GM23248 (cell line): ENCODE data around the gene GFAP. TPM values are rescaled to one million over a fixed set of nuclear protein-coding genes. Genes with fewer than 3 reads are reported as not detected.

Source experiments
- DNase-seq: peaks from one replicate; pipeline ENCODE4 v3.0.0-alpha.2; 2015
- H2AFZ ChIP-seq: fragments of 200-600 bp; sonication (generic); 2 replicates; pipeline ENCODE4 v1.6.1; 2016; ENCODE audit warnings: antibody characterized with exemption
- H3F3A ChIP-seq: fragments of 200-600 bp; sonication (generic); 2 replicates; pipeline ENCODE4 v1.6.1; 2016; ENCODE audit warnings: mild to moderate bottlenecking, antibody characterized with exemption, mixed run types; ENCODE audit not compliant: insufficient read depth
- H3K27ac ChIP-seq: fragments of 200-600 bp; sonication (generic); 2 replicates; pipeline ENCODE4 v1.5.1; 2016; ENCODE audit warnings: mild to moderate bottlenecking
- H3K27me3 ChIP-seq: fragments of 200-600 bp; sonication (generic); replicated peaks from 2 replicates; pipeline ENCODE4 v1.6.1; 2016; ENCODE audit warnings: mild to moderate bottlenecking; ENCODE audit not compliant: insufficient read depth
- H3K36me3 ChIP-seq: fragments of 200-600 bp; sonication (generic); 2 replicates; pipeline ENCODE4 v1.6.1; 2016; ENCODE audit warnings: low read depth, mild to moderate bottlenecking
- H3K4me1 ChIP-seq: fragments of 200-600 bp; sonication (generic); 2 replicates; pipeline ENCODE4 v1.6.1; 2016; ENCODE audit warnings: mild to moderate bottlenecking; ENCODE audit not compliant: insufficient read depth
- H3K4me2 ChIP-seq: fragments of 200-600 bp; sonication (generic); one replicate; pipeline ENCODE4 v1.6.1; 2016; ENCODE audit warnings: mild to moderate bottlenecking; ENCODE audit not compliant: unreplicated experiment
- H3K4me3 ChIP-seq: fragments of 200-600 bp; sonication (generic); 2 replicates; pipeline ENCODE4 v1.5.1; 2016; ENCODE audit warnings: mild to moderate bottlenecking
- H3K79me2 ChIP-seq: fragments of 200-600 bp; sonication (generic); 2 replicates; pipeline ENCODE4 v1.6.1; 2016; ENCODE audit warnings: mild to moderate bottlenecking; ENCODE audit not compliant: insufficient read depth
- H3K9ac ChIP-seq: fragments of 200-600 bp; sonication (generic); 2 replicates; pipeline ENCODE4 v1.6.1; 2016; ENCODE audit warnings: mild to moderate bottlenecking
- H3K9me2 ChIP-seq: fragments of 200-600 bp; sonication (generic); 2 replicates; pipeline ENCODE4 v1.6.1; 2016; ENCODE audit warnings: mixed run types, mild to moderate bottlenecking, moderate library complexity; ENCODE audit not compliant: insufficient read depth
- H3K9me3 ChIP-seq: fragments of 200-600 bp; sonication (generic); one replicate; pipeline ENCODE4 v1.6.1; 2017; ENCODE audit warnings: low read depth
- H4K20me1 ChIP-seq: fragments of 200-600 bp; sonication (generic); 2 replicates; pipeline ENCODE4 v1.6.0; 2016; ENCODE audit not compliant: insufficient read depth
- EZH2 ChIP-seq: fragments of 200-600 bp; sonication (generic); IDR thresholded peaks from 2 replicates; pipeline ENCODE4 v1.6.1; 2018; ENCODE audit warnings: antibody characterized with exemption, mild to moderate bottlenecking; ENCODE audit not compliant: insufficient read depth, poor library complexity, severe bottlenecking
- EZH2phosphoT487 ChIP-seq: fragments of 200-600 bp; sonication (generic); IDR thresholded peaks from 2 replicates; pipeline ENCODE4 v1.6.1; 2018; ENCODE audit warnings: antibody characterized with exemption, moderate library complexity, mild to moderate bottlenecking, low read depth; ENCODE audit not compliant: insufficient read depth
- WGBS, 2 experiments: methylation state at CpG; one replicate each; pipeline ENCODE4 v1.1.6; 2015 to 2017; ENCODE audit warnings: low lambda C conversion rate in 2 of 2, low coverage in 1 of 2; ENCODE audit errors: missing lambda C conversion rate in 2 of 2; 5-methylcytosine and 5-hydroxymethylcytosine counted together
- in situ Hi-C: fragments of 300-500 bp; cut with MboI; formaldehyde crosslinking; loops from 2 replicates; pipeline ENCODE4 v1.15.0; 2020
- microRNA-seq: library from miRNA; unstranded; fragments of <30 nt; microRNA quantifications from one replicate; pipeline ENCODE4, GENCODE V29; 2016; ENCODE audit warnings: borderline number of aligned reads
- polyA plus RNA-seq: library from polyadenylated mRNA; unstranded; fragments of >200 nt; fragmentation: Nextera tagmentation; extraction: Ambion mirVana; gene quantifications from 2 replicates; pipeline ENCODE4 v1.2.1, GENCODE V29; 2016
- small RNA-seq: library from RNA; depleted of rRNA; stranded (forward); fragments of <200 nt; gene quantifications from one replicate; pipeline ENCODE3, GENCODE V24; 2014; ENCODE audit warnings: low read depth, low replicate concordance
- total RNA-seq: library from RNA; depleted of rRNA; stranded (reverse); fragments of >200 nt; shearing (Covaris generic); gene quantifications from 2 replicates; pipeline ENCODE4 v1.2.3, GENCODE V29; 2014; rRNA removed

Gene GFAP
- total and polyA plus RNA-seq, 2 experiments from 2014 or later: 0.49 TPM; not detected in 1

- H3K9ac ChIP-seq: no peak overlapping the region
- peaks cover 30% of the 10 kb centered on the region; the same call in 1 of the 2 replicates for H3K36me3 ChIP-seq
- WGBS, 2 experiments: 86 to 90% methylated on average over 9 of the region's 9 CpGs
- peaks cover 19% of the 10 kb centered on the region; the same call in 1 of the 2 replicates for H3F3A ChIP-seq
- no peak overlapping the region for H3K4me3 ChIP-seq
- no peaks in the 10 kb centered on the region for H3K27me3 ChIP-seq
- no peaks in the 10 kb centered on the region for H4K20me1 ChIP-seq
- H3K9me3 ChIP-seq: no peaks in the 10 kb centered on the region
- no peaks in the 10 kb centered on the region for H3K9me2 ChIP-seq
- TF ChIP-seq EZH2 (no peak), EZH2phosphoT487 (no peak)
- no peaks in the 10 kb centered on the region for H3K79me2 ChIP-seq
- no peak overlapping the region for H2AFZ ChIP-seq
- DNase-seq: no peak
- no peak overlapping the region for H3K4me2 ChIP-seq
- in situ Hi-C loops: loop anchor here (5.0 kb wide), 1 partner anchor 90 kb away; no protein-coding TSS in a partner anchor
- no peak overlapping the region for H3K27ac ChIP-seq
- peaks cover 14% of the 10 kb centered on the region for H3K4me1 ChIP-seq
These were observed 52.9 kb downstream of the GFAP start for GRCh38 chr17:44862278-44862914.

- no peak for DNase-seq
- no peak overlapping the region for H3K4me2 ChIP-seq
- no peak overlapping the region for H3K27ac ChIP-seq
- H3K9me2 ChIP-seq: no peaks in the 10 kb centered on the region
- H3K4me1 ChIP-seq: no peaks in the 10 kb centered on the region
- WGBS, 2 experiments: 98 to 100% methylated on average over 5 of the region's 5 CpGs
- H3K79me2 ChIP-seq: no peaks in the 10 kb centered on the region
- no peaks in the 10 kb centered on the region for H4K20me1 ChIP-seq
- H3K9ac ChIP-seq: no peak overlapping the region
- no peaks in the 10 kb centered on the region for H3F3A ChIP-seq
- H3K27me3 ChIP-seq: no peaks in the 10 kb centered on the region
- in situ Hi-C loops: loop anchor here (5.0 kb wide), 1 partner anchor 87 kb away; no protein-coding TSS in a partner anchor
- no peaks in the 10 kb centered on the region for H3K9me3 ChIP-seq
- H3K36me3 ChIP-seq: peaks cover 28% of the 10 kb centered on the region; the same call in 1 of the 2 replicates
- no peak overlapping the region for H2AFZ ChIP-seq
- TF ChIP-seq EZH2phosphoT487 (no peak), EZH2 (no peak)
- no peak overlapping the region for H3K4me3 ChIP-seq
These were observed 55.6 kb downstream of the GFAP start for GRCh38 chr17:44859701-44860100.

GRCh38 chr17:44854192-44854591 is 61.1 kb downstream of the GFAP start:
- no peak overlapping the region for H3K9ac ChIP-seq
- no peak for DNase-seq
- TF ChIP-seq EZH2: no peak
- TF ChIP-seq EZH2phosphoT487: no peak
- H3K36me3 ChIP-seq: peaks cover 28% of the 10 kb centered on the region; the same call in 1 of the 2 replicates
- no peaks in the 10 kb centered on the region for H3K79me2 ChIP-seq
- H3K27ac ChIP-seq: no peak overlapping the region
- WGBS, 2 experiments: 89 to 90% methylated on average over 5 of the region's 5 CpGs
- H3K4me1 ChIP-seq: no peaks in the 10 kb centered on the region
- H3K4me2 ChIP-seq: no peak overlapping the region
- no peaks in the 10 kb centered on the region for H3K9me2 ChIP-seq
- in situ Hi-C loops: no loop called here
- no peak overlapping the region for H3K4me3 ChIP-seq
- no peak overlapping the region for H2AFZ ChIP-seq
- H3K9me3 ChIP-seq: no peaks in the 10 kb centered on the region
- H3F3A ChIP-seq: no peaks in the 10 kb centered on the region
- H4K20me1 ChIP-seq: no peaks in the 10 kb centered on the region
- H3K27me3 ChIP-seq: no peaks in the 10 kb centered on the region

Small RNAs within 50 kb of the gene (microRNA-seq; reads per million reads assigned to microRNA genes)
- gene MIR6783: 2.6 reads per million

Small RNAs within 50 kb of the gene (small RNA-seq; reads per million reads assigned to genes)
- gene CCDC103 (not detected), gene MIR6783 (not detected), gene RN7SL405P (not detected)

Other genes with a start within 250 kb of the GFAP start
- 25.7 and 31.0 TPM in 2 replicates for gene CCDC43, start 225.7 kb downstream of the GFAP start, total RNA-seq
- gene CCDC43, start 225.7 kb downstream of the GFAP start, polyA plus RNA-seq: 33.7 and 34.9 TPM in 2 replicates
- 3.8 and 6.5 TPM in 2 replicates for gene DBF4B, start 206.8 kb downstream of the GFAP start, total RNA-seq
- gene DBF4B, start 206.8 kb downstream of the GFAP start, polyA plus RNA-seq: 2.6 and 3.2 TPM in 2 replicates
- gene ADAM11, start 156.5 kb downstream of the GFAP start, total RNA-seq: 0.22 and 0.63 TPM in 2 replicates
- 0.09 and 0.20 TPM in 2 replicates for gene ADAM11, start 156.5 kb downstream of the GFAP start, polyA plus RNA-seq
- gene GJC1, start 85.2 kb downstream of the GFAP start, total RNA-seq: 18.4 and 19.1 TPM in 2 replicates
- 13.6 and 15.2 TPM in 2 replicates for gene GJC1, start 85.2 kb downstream of the GFAP start, polyA plus RNA-seq
- gene HIGD1B, start 67.6 kb downstream of the GFAP start, total RNA-seq: not detected in 2 replicates
- gene HIGD1B, start 67.6 kb downstream of the GFAP start, polyA plus RNA-seq: not detected in 2 replicates
- gene EFTUD2, start 16.1 kb downstream of the GFAP start, total RNA-seq: 63.7 and 71.2 TPM in 2 replicates
- 60.1 and 60.4 TPM in 2 replicates for gene EFTUD2, start 16.1 kb downstream of the GFAP start, polyA plus RNA-seq
- 1.4 and 2.1 TPM in 2 replicates for gene KIF18B, start 32.3 kb upstream of the GFAP start, total RNA-seq
- gene KIF18B, start 32.3 kb upstream of the GFAP start, polyA plus RNA-seq: 4.5 and 4.6 TPM in 2 replicates
- gene C1QL1, start 52.8 kb upstream of the GFAP start, total RNA-seq: 0.86 TPM in 1 of 2 replicates, not detected in the other
- 0.14 and 0.77 TPM in 2 replicates for gene C1QL1, start 52.8 kb upstream of the GFAP start, polyA plus RNA-seq
- 37.1 and 45.8 TPM in 2 replicates for gene DCAKD, start 136.1 kb upstream of the GFAP start, total RNA-seq
- gene DCAKD, start 136.1 kb upstream of the GFAP start, polyA plus RNA-seq: 24.8 and 28.0 TPM in 2 replicates
- 59.4 and 61.8 TPM in 2 replicates for gene NMT1, start 145.8 kb upstream of the GFAP start, total RNA-seq
- 95.7 and 96.1 TPM in 2 replicates for gene NMT1, start 145.8 kb upstream of the GFAP start, polyA plus RNA-seq
- gene PLCD3, start 217.0 kb upstream of the GFAP start, total RNA-seq: 30.2 and 48.3 TPM in 2 replicates
- gene PLCD3, start 217.0 kb upstream of the GFAP start, polyA plus RNA-seq: 17.1 and 19.7 TPM in 2 replicates
- 2.1 and 2.9 TPM in 2 replicates for gene ACBD4, start 220.2 kb upstream of the GFAP start, total RNA-seq
- gene ACBD4, start 220.2 kb upstream of the GFAP start, polyA plus RNA-seq: 4.3 and 4.6 TPM in 2 replicates
- 11.6 and 16.2 TPM in 2 replicates for gene HEXIM1, start 233.0 kb upstream of the GFAP start, total RNA-seq
- gene HEXIM1, start 233.0 kb upstream of the GFAP start, polyA plus RNA-seq: 9.5 and 10.6 TPM in 2 replicates
- gene HEXIM2, start 246.4 kb upstream of the GFAP start, total RNA-seq: 2.0 and 4.8 TPM in 2 replicates
- 4.7 and 8.6 TPM in 2 replicates for gene HEXIM2, start 246.4 kb upstream of the GFAP start, polyA plus RNA-seq